IMR-90 (cell line): Measurements from ENCODE around the gene GHR. TPM values are rescaled to one million over a fixed set of nuclear protein-coding genes. Genes with fewer than 3 reads are reported as not detected.
"Not testable (repeated sequence)": the region's sequence is repeated elsewhere in the genome, so short reads cannot be mapped to it uniquely, and the experiment has no call there.

Source experiments
- ATAC-seq: fragments of 200-7000 bp; cut with Tn5 transposase; 2 replicates; pipeline ENCODE4 v1.9.1; 2020; ENCODE audit warnings: low read depth, mild to moderate bottlenecking, moderate library complexity
- BruUV-seq: library from RNA; stranded (reverse); fragments of 400-500 nt; replicated peaks from 2 replicates; lab custom pipeline; 2021; lab: Mats Ljungman, UMichigan
- CTCF ChIA-PET: fragments of 300-600 bp; formaldehyde crosslinking; extraction: SDS; loops from one replicate; lab custom pipeline; 2021; ENCODE audit warnings: antibody characterized with exemption; lab: Yijun Ruan, JAX
- POLR2A ChIA-PET: fragments of 300-600 bp; sonication (Branson Sonifier 250); formaldehyde crosslinking; loops from one replicate; lab custom pipeline; 2022; ENCODE audit warnings: antibody characterized with exemption; ENCODE audit not compliant: unreplicated experiment; lab: Charles Lee
- DNase-seq: peaks from one replicate; pipeline ENCODE4 v3.0.0; 2013
- H2AFZ ChIP-seq: replicated peaks from 2 replicates; pipeline ENCODE3; 2013; ENCODE audit warnings: low read length, mild to moderate bottlenecking; ENCODE audit not compliant: poor library complexity
- H2AK5ac ChIP-seq: 2 replicates; pipeline ENCODE4 v1.6.1; 2013; ENCODE audit warnings: low read depth, low read length, inconsistent platforms
- H2AK9ac ChIP-seq: replicated peaks from 2 replicates; pipeline ENCODE3; 2013; ENCODE audit warnings: mild to moderate bottlenecking, low read depth, low read length, moderate library complexity; ENCODE audit not compliant: poor library complexity
- H2BK120ac ChIP-seq: 2 replicates; pipeline ENCODE4 v1.6.1; 2013; ENCODE audit warnings: low read depth, low read length, inconsistent platforms
- H2BK15ac ChIP-seq: 3 replicates; pipeline ENCODE4 v1.6.1; 2013; ENCODE audit warnings: low read depth, low read length, inconsistent platforms
- H2BK20ac ChIP-seq: 2 replicates; pipeline ENCODE4 v1.6.1; 2013; ENCODE audit warnings: low read depth, mild to moderate bottlenecking, inconsistent platforms, low read length, moderate library complexity
- H2BK5ac ChIP-seq: 2 replicates; pipeline ENCODE4 v1.6.1; 2013; ENCODE audit warnings: mild to moderate bottlenecking, low read depth, low read length, inconsistent platforms; ENCODE audit not compliant: poor library complexity, severe bottlenecking
- H3K14ac ChIP-seq: replicated peaks from 2 replicates; pipeline ENCODE4 v1.6.1; 2013; ENCODE audit warnings: low read depth, low read length, inconsistent platforms
- H3K18ac ChIP-seq: 2 replicates; pipeline ENCODE4 v1.6.1; 2013; ENCODE audit warnings: low read depth, low read length, control low read depth
- H3K23ac ChIP-seq: 2 replicates; pipeline ENCODE4 v1.6.1; 2013; ENCODE audit warnings: low read depth, low read length, inconsistent platforms
- H3K27ac ChIP-seq: 2 replicates; pipeline ENCODE4 v1.5.1; 2013; ENCODE audit warnings: mild to moderate bottlenecking, control low read depth, low read length; ENCODE audit not compliant: insufficient read depth
- H3K27me3 ChIP-seq: 2 replicates; pipeline ENCODE4 v1.6.1; 2013; ENCODE audit warnings: low read length; ENCODE audit not compliant: control insufficient read depth, insufficient read depth
- H3K36me3 ChIP-seq: 2 replicates; pipeline ENCODE4 v1.6.1; 2013; ENCODE audit warnings: low read length, mixed read lengths; ENCODE audit not compliant: control insufficient read depth, insufficient read depth
- H3K4ac ChIP-seq: 2 replicates; pipeline ENCODE4 v1.6.1; 2013; ENCODE audit warnings: low read depth, low read length, inconsistent platforms
- H3K4me1 ChIP-seq: 2 replicates; pipeline ENCODE4 v1.6.1; 2013; ENCODE audit warnings: low read length, mixed read lengths; ENCODE audit not compliant: control insufficient read depth, insufficient read depth
- H3K4me2 ChIP-seq: 2 replicates; pipeline ENCODE4 v1.6.1; 2013; ENCODE audit warnings: low read depth, mild to moderate bottlenecking, control low read depth, low read length, moderate library complexity
- H3K4me3 ChIP-seq: 2 replicates; pipeline ENCODE4 v1.5.1; 2013; ENCODE audit warnings: low read depth, mild to moderate bottlenecking, control low read depth, low read length, moderate library complexity; ENCODE audit not compliant: insufficient read depth
- H3K56ac ChIP-seq: 2 replicates; pipeline ENCODE4 v1.6.1; 2013; ENCODE audit warnings: low read length, inconsistent platforms; ENCODE audit not compliant: insufficient read depth; ENCODE audit errors: extremely low read depth
- H3K79me1 ChIP-seq, 2 experiments: 2 replicates each; pipeline ENCODE4 v1.6.1; 2013; ENCODE audit warnings: low read length in 2 of 2, inconsistent platforms in 1 of 2, low read depth in 1 of 2
- H3K9ac ChIP-seq: 2 replicates; pipeline ENCODE4 v1.6.1; 2013; ENCODE audit warnings: low read depth, low read length, control low read depth
- H3K9me1 ChIP-seq: 2 replicates; pipeline ENCODE4 v1.6.1; 2013; ENCODE audit warnings: low read length, inconsistent platforms; ENCODE audit not compliant: insufficient read depth
- H3K9me3 ChIP-seq: 2 replicates; pipeline ENCODE4 v1.6.1; 2013; ENCODE audit warnings: low read length; ENCODE audit not compliant: control insufficient read depth, insufficient read depth
- H4K20me1 ChIP-seq: 2 replicates; pipeline ENCODE4 v1.6.1; 2013; ENCODE audit warnings: low read length, inconsistent platforms; ENCODE audit not compliant: insufficient read depth
- H4K5ac ChIP-seq: 2 replicates; pipeline ENCODE4 v1.6.1; 2013; ENCODE audit warnings: mild to moderate bottlenecking, low read depth, low read length, control low read depth
- H4K8ac ChIP-seq, 2 experiments: 2 replicates each; pipeline ENCODE4 v1.6.1; 2013; ENCODE audit warnings: low read depth in 2 of 2, low read length in 2 of 2, control low read depth in 1 of 2, inconsistent platforms in 1 of 2
- H4K91ac ChIP-seq: 2 replicates; pipeline ENCODE4 v1.6.1; 2013; ENCODE audit warnings: low read depth, low read length, inconsistent platforms; ENCODE audit not compliant: insufficient read depth
- BHLHE40 ChIP-seq: fragments of 150-350 bp; IDR thresholded peaks from 2 replicates; pipeline ENCODE4 v1.6.1; 2016; ENCODE audit warnings: mild to moderate bottlenecking, low read depth, low read length
- FOS ChIP-seq: fragments of 150-350 bp; IDR thresholded peaks from 2 replicates; pipeline ENCODE4 v1.6.1; 2016; ENCODE audit warnings: low read depth, low read length
- POLR2A ChIP-seq: IDR thresholded peaks from 2 replicates; pipeline ENCODE4 v1.6.1; 2012; ENCODE audit warnings: mild to moderate bottlenecking, low read depth, low read length
- WGBS, 2 experiments: methylation state at CpG; one replicate each; pipeline versions ENCODE4 v1.1.5 to v1.1.7; 2013; ENCODE audit warnings: missing lambda C conversion rate in 2 of 2; ENCODE audit not compliant: insufficient read length in 1 of 2; ENCODE audit errors: extremely low coverage in 2 of 2; 5-methylcytosine and 5-hydroxymethylcytosine counted together
- dilution Hi-C: fragments of 300-500 bp; cut with HindIII; formaldehyde crosslinking; loops from one replicate; pipeline ENCODE4 v1.14.3; 2018; ENCODE audit warnings: low sequenced_read_pairs; ENCODE audit not compliant: unreplicated experiment
- in situ Hi-C: fragments of 300-500 bp; cut with MboI; formaldehyde crosslinking; loops from 3 replicates; pipeline ENCODE4 v1.14.3; 2019; ENCODE audit warnings: low sequenced_read_pairs, inconsistent platforms, mixed read lengths
- intact Hi-C: fragments of 100-400 bp; cut with micrococcal nuclease; formaldehyde crosslinking; loops from 2 replicates; pipeline ENCODE4 v1.10.0; 2022
- polyA plus RNA-seq, 3 experiments: library from polyadenylated mRNA; depleted of rRNA; stranded (reverse); fragments of >200 nt; gene quantifications; 2 replicates each; pipeline ENCODE4 v1.2.3, GENCODE V29; 2012; ENCODE audit warnings: low replicate concordance in 1 of 3
- total RNA-seq: library from RNA; depleted of rRNA; stranded (reverse); fragments of >200 nt; gene quantifications from 2 replicates; pipeline ENCODE4 v1.2.3, GENCODE V29; 2012

Gene GHR
- total and polyA plus RNA-seq, 2 of the 4 experiments (the other 2 are of a cell fraction), result 0.36 to 1.1 TPM

- Histone ChIP-seq H2BK15ac (no peak overlapping the region), H3K36me3 (no peaks in the 10 kb centered on the region), H4K5ac (no peak overlapping the region), H3K18ac (no peak overlapping the region), H2AFZ (no peak overlapping the region), H3K4me1 (no peaks in the 10 kb centered on the region), H4K91ac (no peak overlapping the region), H3K9me1 (no peaks in the 10 kb centered on the region), H2BK20ac (no peak overlapping the region), H3K14ac (no peak overlapping the region), H3K9me3 (no peaks in the 10 kb centered on the region), H2AK5ac (no peak overlapping the region), H2BK5ac (no peak overlapping the region), H3K27ac (no peak overlapping the region), H2BK120ac (no peak overlapping the region), H3K9ac (no peak overlapping the region), H3K56ac (no peak overlapping the region), H2AK9ac (no peak overlapping the region), H4K8ac (no peak overlapping the region), H4K20me1 (no peaks in the 10 kb centered on the region), H3K23ac (no peak overlapping the region), H3K79me1 (no peaks in the 10 kb centered on the region), H3K4me2 (no peak overlapping the region), H3K4ac (no peak overlapping the region), H3K4me3 (no peak overlapping the region), H3K27me3 (no peaks in the 10 kb centered on the region)
- DNase-seq (no peak), ATAC-seq (no peak)
- dilution Hi-C loops (no loop called here), intact Hi-C loops (no loop called here), in situ Hi-C loops (no loop called here)
- TF ChIP-seq FOS (no peak), POLR2A (no peak), BHLHE40 (no peak)
- ChIA-PET CTCF (interaction anchor here (1.3 kb wide), 1 partner anchor 10 kb away, joined by 3 read pairs; no protein-coding TSS in a partner anchor), POLR2A (no interaction called here)
- no CpG with 5 or more reads among the region's 2 CpGs for WGBS, 2 experiments
- no TSS peak for BruUV-seq
Observed at GRCh38 chr5:42573386-42573785, 150.1 kb downstream of the GHR start.

- H3K27ac ChIP-seq, H2BK20ac ChIP-seq, ATAC-seq, H2AK5ac ChIP-seq, H4K20me1 ChIP-seq, H3K36me3 ChIP-seq, H3K18ac ChIP-seq, H3K9ac ChIP-seq, H3K27me3 ChIP-seq, H3K56ac ChIP-seq, H2BK15ac ChIP-seq, H3K4me1 ChIP-seq, POLR2A ChIA-PET, H3K79me1 ChIP-seq, intact Hi-C loops, dilution Hi-C loops, H3K23ac ChIP-seq, H4K5ac ChIP-seq, H3K9me1 ChIP-seq, H2AK9ac ChIP-seq, H3K9me3 ChIP-seq, H3K14ac ChIP-seq, CTCF ChIA-PET, DNase-seq, BruUV-seq, H2BK120ac ChIP-seq, H3K4ac ChIP-seq, H4K8ac ChIP-seq, H4K91ac ChIP-seq, H3K4me2 ChIP-seq, H3K4me3 ChIP-seq, H2BK5ac ChIP-seq, H2AFZ ChIP-seq: not testable (repeated sequence)
- in situ Hi-C loops, result loop anchor here (25.0 kb wide), 1 partner anchor 714 kb away; the partner anchor contains the start of gene OXCT1
- WGBS, 2 experiments, result no CpG with 5 or more reads among the region's 1 CpG
Observed at GRCh38 chr5:42575914-42576313, 152.7 kb downstream of the GHR start.
